GM23338 (cell line): Measurements from ENCODE around the gene SPSB4. TPM values are rescaled to one million over a fixed set of nuclear protein-coding genes. Genes with fewer than 3 reads are reported as not detected.
A peak's percentile ranks its signal among the peaks of the same experiment; 100 is the strongest.

Experiments
- ATAC-seq: fragments of 200-7000 bp; cut with Tn5 transposase; 3 replicates; pipeline ENCODE4 v1.9.1; 2020
- DNase-seq: peaks from one replicate; pipeline ENCODE4 v3.0.0-alpha.2; 2015; ENCODE audit warnings: low spot score
- H2AFZ ChIP-seq: fragments of 200-600 bp; sonication (generic); 2 replicates; pipeline ENCODE4 v1.8.0; 2016; ENCODE audit warnings: antibody characterized with exemption, mild to moderate bottlenecking, moderate library complexity
- H3F3A ChIP-seq: fragments of 200-600 bp; sonication (generic); replicated peaks from 2 replicates; pipeline ENCODE4 v1.8.0; 2017; ENCODE audit warnings: antibody characterized with exemption, mixed run types, low read depth
- H3K27ac ChIP-seq: fragments of 200-600 bp; sonication (generic); 2 replicates; pipeline ENCODE4 v1.6.1; 2016; ENCODE audit warnings: low read depth
- H3K27me3 ChIP-seq: fragments of 200-600 bp; sonication (generic); 2 replicates; pipeline ENCODE4 v1.8.0; 2016; ENCODE audit warnings: mild to moderate bottlenecking, mixed run types, moderate library complexity; ENCODE audit not compliant: insufficient read depth
- H3K36me3 ChIP-seq: fragments of 200-600 bp; sonication (generic); 2 replicates; pipeline ENCODE4 v1.8.0; 2016; ENCODE audit warnings: mild to moderate bottlenecking; ENCODE audit not compliant: insufficient read depth
- H3K4me1 ChIP-seq: fragments of 200-600 bp; sonication (generic); 2 replicates; pipeline ENCODE4 v1.8.0; 2016; ENCODE audit warnings: mild to moderate bottlenecking, moderate library complexity; ENCODE audit not compliant: insufficient read depth
- H3K4me2 ChIP-seq: fragments of 200-600 bp; sonication (generic); 2 replicates; pipeline ENCODE4 v1.7.1; 2017; ENCODE audit warnings: mixed run types
- H3K4me3 ChIP-seq: fragments of 200-600 bp; sonication (generic); 2 replicates; pipeline ENCODE4 v1.6.1; 2016; ENCODE audit warnings: mixed run types
- H3K79me2 ChIP-seq: fragments of 200-600 bp; sonication (generic); replicated peaks from 2 replicates; pipeline ENCODE4 v1.8.0; 2017; ENCODE audit warnings: mild to moderate bottlenecking; ENCODE audit not compliant: insufficient read depth
- H3K9me2 ChIP-seq: fragments of 200-600 bp; sonication (generic); 2 replicates; pipeline ENCODE4 v1.8.0; 2017; ENCODE audit not compliant: insufficient read depth
- H4K20me1 ChIP-seq: fragments of 200-600 bp; sonication (generic); replicated peaks from 2 replicates; pipeline ENCODE4 v1.8.0; 2017; ENCODE audit warnings: mild to moderate bottlenecking; ENCODE audit not compliant: insufficient read depth
- H3K27ac Mint-ChIP-seq: 2 replicates; pipeline ENCODE4 v1.8.0; 2020; ENCODE audit warnings: inconsistent platforms, mild to moderate bottlenecking, moderate library complexity, mixed read lengths
- H3K27me3 Mint-ChIP-seq: 3 replicates; pipeline ENCODE4 v1.8.0; 2022; ENCODE audit warnings: low read depth, mild to moderate bottlenecking, moderate library complexity, mixed read lengths, inconsistent platforms; ENCODE audit not compliant: insufficient read depth, poor library complexity
- H3K36me3 Mint-ChIP-seq: 3 replicates; pipeline ENCODE4 v1.8.0; 2021; ENCODE audit warnings: low read depth, mild to moderate bottlenecking, inconsistent platforms, moderate library complexity, mixed read lengths
- H3K4me1 Mint-ChIP-seq: 3 replicates; pipeline ENCODE4 v1.8.0; 2020; ENCODE audit warnings: mild to moderate bottlenecking, inconsistent platforms, mixed read lengths
- H3K4me3 Mint-ChIP-seq: 3 replicates; pipeline ENCODE4 v1.8.0; 2021; ENCODE audit warnings: moderate library complexity, mild to moderate bottlenecking, inconsistent platforms, mixed read lengths
- H3K9me3 Mint-ChIP-seq: 3 replicates; pipeline ENCODE4 v1.8.0; 2020; ENCODE audit warnings: moderate library complexity, mild to moderate bottlenecking, inconsistent platforms, mixed read lengths
- CREB1 ChIP-seq: fragments of 250-450 bp; sonication (Bioruptor Pico); IDR thresholded peaks from 2 replicates; pipeline ENCODE4 v1.5.0; 2020; ENCODE audit warnings: low read depth, mild to moderate bottlenecking, moderate library complexity
- CTCF ChIP-seq, 2 experiments: fragments of 200-600 bp in 1 of 2; sonication (generic) in 1 of 2; conservative IDR thresholded peaks; 2 replicates each; pipeline versions ENCODE4 v1.5.1 to v1.6.1; 2016 to 2017; ENCODE audit warnings: antibody characterized with exemption in 2 of 2, low read depth in 2 of 2, mild to moderate bottlenecking in 2 of 2, moderate library complexity in 1 of 2
- ETS1 ChIP-seq: IDR thresholded peaks from 2 replicates; pipeline ENCODE4 v1.6.1; 2016; ENCODE audit warnings: antibody characterized with exemption
- EZH2phosphoT487 ChIP-seq: fragments of 200-600 bp; sonication (generic); IDR thresholded peaks from one replicate; pipeline ENCODE4 v1.8.1; 2018; ENCODE audit warnings: antibody characterized with exemption; ENCODE audit not compliant: unreplicated experiment
- NANOG ChIP-seq: IDR thresholded peaks from 2 replicates; pipeline ENCODE4 v1.6.1; 2016; ENCODE audit warnings: antibody characterized with exemption, borderline replicate concordance
- POLR2AphosphoS5 ChIP-seq: IDR thresholded peaks from 2 replicates; pipeline ENCODE4 v1.6.1; 2016; ENCODE audit warnings: antibody characterized with exemption, low read depth
- REST ChIP-seq: IDR thresholded peaks from one replicate; pipeline ENCODE4 v1.6.1; 2018; ENCODE audit warnings: antibody characterized with exemption; ENCODE audit not compliant: unreplicated experiment
- STAT1 ChIP-seq: IDR thresholded peaks from one replicate; pipeline ENCODE4 v1.6.1; 2016; ENCODE audit warnings: antibody characterized with exemption; ENCODE audit not compliant: unreplicated experiment
- ZNF114 ChIP-seq: fragments of 250-450 bp; sonication (Bioruptor Pico); IDR thresholded peaks from 2 replicates; pipeline ENCODE4 v1.5.0; 2020; ENCODE audit warnings: mild to moderate bottlenecking, moderate library complexity
- ZNF462 ChIP-seq: fragments of 250-450 bp; sonication (Bioruptor Pico); IDR thresholded peaks from 2 replicates; pipeline ENCODE4 v1.5.0; 2020; ENCODE audit warnings: mild to moderate bottlenecking, moderate library complexity
- polyA plus RNA-seq: library from polyadenylated mRNA; unstranded; fragments of >200 nt; fragmentation: Nextera tagmentation; extraction: Ambion mirVana; gene quantifications from 2 replicates; pipeline ENCODE4 v1.2.1, GENCODE V29; 2016
- total RNA-seq: library from RNA; depleted of rRNA; stranded (reverse); fragments of >200 nt; shearing (Covaris generic); gene quantifications from 2 replicates; pipeline ENCODE4 v1.2.3, GENCODE V29; 2014

SPSB4 gene
- total and polyA plus RNA-seq, 2 experiments from 2014 or later: 6.7 to 25.9 TPM

- Mint-ChIP-seq H3K36me3 (no peaks in the 10 kb centered on the region), H3K27ac (no peak overlapping the region), H3K4me3 (no peak overlapping the region), H3K9me3 (no peaks in the 10 kb centered on the region), H3K4me1 (peaks cover 15% of the 10 kb centered on the region), H3K27me3 (no peaks in the 10 kb centered on the region)
- no peaks in the 10 kb centered on the region for H3F3A ChIP-seq
- DNase-seq (no peak), ATAC-seq (no peak)
- no peak overlapping the region for H3K4me2 ChIP-seq
- H3K27me3 ChIP-seq: no peaks in the 10 kb centered on the region
- no peak overlapping the region for H3K4me3 ChIP-seq
- H2AFZ ChIP-seq: no peak overlapping the region
- H3K9me2 ChIP-seq: 0 out of 2 replicates have a peak, but pooled peaks cover 3% of the 10 kb centered on the region
- no peaks in the 10 kb centered on the region for H3K36me3 ChIP-seq
- H4K20me1 ChIP-seq: no peaks in the 10 kb centered on the region
- TF ChIP-seq EZH2phosphoT487 (no peak), NANOG (no peak), STAT1 (no peak)
- peaks cover 7% of the 10 kb centered on the region; the same call in 1 of the 2 replicates for H3K4me1 ChIP-seq
- H3K27ac ChIP-seq: no peak overlapping the region
- no peaks in the 10 kb centered on the region for H3K79me2 ChIP-seq
Measured at GRCh38 chr3:141011997-141012262, 39.2 kb upstream of the SPSB4 start.

GRCh38 chr3:141012571-141012970 is 38.6 kb upstream of the SPSB4 start:
- Mint-ChIP-seq H3K9me3 (0 out of 3 replicates have a peak, but pooled peaks cover 2% of the 10 kb centered on the region), H3K27ac (no peak overlapping the region), H3K4me3 (no peak overlapping the region), H3K27me3 (no peaks in the 10 kb centered on the region), H3K4me1 (peaks cover 15% of the 10 kb centered on the region), H3K36me3 (no peaks in the 10 kb centered on the region)
- no peak overlapping the region for H3K4me2 ChIP-seq
- H3K79me2 ChIP-seq: no peaks in the 10 kb centered on the region
- peaks cover 7% of the 10 kb centered on the region; the same call in 1 of the 2 replicates for H3K4me1 ChIP-seq
- H3F3A ChIP-seq: no peaks in the 10 kb centered on the region
- no peak overlapping the region for H3K4me3 ChIP-seq
- no peaks in the 10 kb centered on the region for H3K27me3 ChIP-seq
- H3K9me2 ChIP-seq: 0 out of 2 replicates have a peak, but pooled peaks cover 3% of the 10 kb centered on the region
- no peak overlapping the region for H2AFZ ChIP-seq
- no peaks in the 10 kb centered on the region for H4K20me1 ChIP-seq
- DNase-seq: peak; percentile 47
- H3K27ac ChIP-seq: no peak overlapping the region
- no peaks in the 10 kb centered on the region for H3K36me3 ChIP-seq
- peak; percentile 73 for ATAC-seq
- TF ChIP-seq ZNF114 (CRISPR knock-in tag) (no peak), POLR2AphosphoS5 (no peak), CTCF (conservative IDR thresholded peaks at IDR 0.05; ENCODE audit: low read depth in 2 of 2) (no peak), REST (no peak), ZNF462 (CRISPR knock-in tag) (no peak), ETS1 (no peak), STAT1 (no peak), CREB1 (CRISPR knock-in tag) (no peak)
